Measurements from ENCODE around the gene CXXC5. TPM values are rescaled to one million over a fixed set of nuclear protein-coding genes. Genes with fewer than 3 reads are reported as not detected.
"Not testable (repeated sequence)": the region's sequence is repeated elsewhere in the genome, so short reads cannot be mapped to it uniquely, and the experiment has no call there.

Gene CXXC5
- polyA plus RNA-seq, 1 donor from 2014 or later, result 24.4 TPM

- not testable (repeated sequence) for H3K27ac ChIP-seq (ENCODE audit: low read length); H3K27me3 ChIP-seq (ENCODE audit: insufficient read depth, low read depth, low read length); H3K9me3 ChIP-seq (ENCODE audit: low read length); H3K4me2 ChIP-seq (ENCODE audit: low read length); H2AFZ ChIP-seq (ENCODE audit: low read depth, low read length); H3K79me2 ChIP-seq (replicated peaks; ENCODE audit: insufficient read depth, low read length); H3K9me2 ChIP-seq (ENCODE audit: insufficient read depth, low read length); H3K4me3 ChIP-seq (ENCODE audit: low read length); H3K9ac ChIP-seq (ENCODE audit: low read length); H3K36me3 ChIP-seq (ENCODE audit: insufficient read depth, low read length); H4K20me1 ChIP-seq (ENCODE audit: insufficient read depth)
- peaks cover 10% of the 10 kb centered on the region for H3F3A ChIP-seq (ENCODE audit: insufficient read depth, low read length, poor library complexity, severe bottlenecking)
These were observed 65.7 kb downstream of the CXXC5 start for GRCh38 chr5:139713898-139714297.

- Histone ChIP-seq H4K20me1 (ENCODE audit: insufficient read depth) (no peaks in the 10 kb centered on the region), H3K9me3 (ENCODE audit: low read length) (no peaks in the 10 kb centered on the region), H2AFZ (ENCODE audit: low read depth, low read length) (no peak overlapping the region), H3F3A (ENCODE audit: insufficient read depth, low read length, poor library complexity, severe bottlenecking) (no peaks in the 10 kb centered on the region), H3K79me2 (replicated peaks; ENCODE audit: insufficient read depth, low read length) (no peaks in the 10 kb centered on the region), H3K27ac (ENCODE audit: low read length) (no peak overlapping the region), H3K9me2 (ENCODE audit: insufficient read depth, low read length) (no peaks in the 10 kb centered on the region), H3K36me3 (ENCODE audit: insufficient read depth, low read length) (no peaks in the 10 kb centered on the region), H3K27me3 (ENCODE audit: insufficient read depth, low read depth, low read length) (no peaks in the 10 kb centered on the region), H3K4me2 (ENCODE audit: low read length) (no peak overlapping the region), H3K4me3 (ENCODE audit: low read length) (no peak overlapping the region), H3K9ac (ENCODE audit: low read length) (no peak overlapping the region)
- TF ChIP-seq RAD21 (conservative IDR thresholded peaks at IDR 0.05) (no peak), POLR2AphosphoS5 (IDR thresholded peaks at IDR 0.05) (no peak), EP300 (conservative IDR thresholded peaks at IDR 0.05; ENCODE audit: poor library complexity, severe bottlenecking) (no peak), CTCF (IDR thresholded peaks at IDR 0.05; ENCODE audit: poor library complexity, severe bottlenecking) (no peak), TAF1 (IDR thresholded peaks at IDR 0.05; ENCODE audit: low read depth) (no peak), EZH2 (IDR thresholded peaks at IDR 0.05; ENCODE audit: borderline replicate concordance, insufficient read depth, low read length, poor library complexity, severe bottlenecking) (no peak), REST (IDR thresholded peaks at IDR 0.05; ENCODE audit: borderline replicate concordance) (no peak), SMC3 (conservative IDR thresholded peaks at IDR 0.05; ENCODE audit: poor library complexity) (no peak), MXI1 (conservative IDR thresholded peaks at IDR 0.05; ENCODE audit: poor library complexity, severe bottlenecking) (no peak)
These were observed 69.1 kb downstream of the CXXC5 start for GRCh38 chr5:139717221-139717620.

- not testable (repeated sequence) for H2AFZ ChIP-seq (ENCODE audit: low read depth, low read length); H3K27ac ChIP-seq (ENCODE audit: low read length); H4K20me1 ChIP-seq (ENCODE audit: insufficient read depth); H3K9me2 ChIP-seq (ENCODE audit: insufficient read depth, low read length); H3K79me2 ChIP-seq (replicated peaks; ENCODE audit: insufficient read depth, low read length); H3K4me2 ChIP-seq (ENCODE audit: low read length); H3K36me3 ChIP-seq (ENCODE audit: insufficient read depth, low read length); H3K4me3 ChIP-seq (ENCODE audit: low read length); H3K9me3 ChIP-seq (ENCODE audit: low read length); H3F3A ChIP-seq (ENCODE audit: insufficient read depth, low read length, poor library complexity, severe bottlenecking); H3K9ac ChIP-seq (ENCODE audit: low read length); H3K27me3 ChIP-seq (ENCODE audit: insufficient read depth, low read depth, low read length)
These were observed 70.3 kb downstream of the CXXC5 start for GRCh38 chr5:139718403-139718802.

GRCh38 chr5:139719970-139720369, 71.8 kb downstream of the CXXC5 start:
- not testable (repeated sequence) for H2AFZ ChIP-seq (ENCODE audit: low read depth, low read length); H4K20me1 ChIP-seq (ENCODE audit: insufficient read depth); H3K36me3 ChIP-seq (ENCODE audit: insufficient read depth, low read length); H3K9ac ChIP-seq (ENCODE audit: low read length); H3K79me2 ChIP-seq (replicated peaks; ENCODE audit: insufficient read depth, low read length); H3K27me3 ChIP-seq (ENCODE audit: insufficient read depth, low read depth, low read length); H3F3A ChIP-seq (ENCODE audit: insufficient read depth, low read length, poor library complexity, severe bottlenecking); H3K9me2 ChIP-seq (ENCODE audit: insufficient read depth, low read length); H3K4me3 ChIP-seq (ENCODE audit: low read length); H3K27ac ChIP-seq (ENCODE audit: low read length); H3K9me3 ChIP-seq (ENCODE audit: low read length); H3K4me2 ChIP-seq (ENCODE audit: low read length)

Data from neural cell (in vitro differentiated cells).